Right atrium auricular region (tissue), 2 donors: ENCODE results near the gene POFUT1. TPM values are rescaled to one million over a fixed set of nuclear protein-coding genes. Genes with fewer than 3 reads are reported as not detected.

Experiments
- DNase-seq: peaks from one replicate; pipeline ENCODE4 v3.0.0-alpha.2; 2019; ENCODE audit warnings: low spot score
- H3K27ac ChIP-seq, 2 donors: fragments of 200-600 bp; sonication (generic); 1 replicate in 1 of 2; 2 replicates in 1 of 2; pipeline ENCODE4 v1.5.1; 2016 to 2019
- H3K27me3 ChIP-seq, 2 donors: fragments of 200-600 bp; sonication (generic); one replicate each; pipeline versions ENCODE4 v1.5.1 to v1.6.0; 2017 to 2019
- H3K36me3 ChIP-seq: fragments of 200-600 bp; sonication (generic); one replicate; pipeline ENCODE4 v1.5.1; 2016
- H3K4me1 ChIP-seq, 2 donors: fragments of 200-600 bp; sonication (generic); one replicate each; pipeline versions ENCODE4 v1.5.1 to v1.6.0; 2017 to 2019
- H3K4me3 ChIP-seq, 2 donors: fragments of 200-600 bp; sonication (generic); 1 replicate in 1 of 2; 2 replicates in 1 of 2; pipeline ENCODE4 v1.5.1; 2017 to 2019; ENCODE audit warnings: mild to moderate bottlenecking in 1 of 2, moderate library complexity in 1 of 2
- H3K9me3 ChIP-seq, 2 donors: fragments of 200-600 bp; sonication (generic); one replicate each; pipeline ENCODE4 v1.5.1; 2019
- total RNA-seq, 2 donors: library from RNA; depleted of rRNA; stranded (reverse); fragments of >200 nt; gene quantifications; one replicate each; pipeline ENCODE4 v1.1.0, GENCODE V29; 2016
- TF ChIP-seq, protein P1 (sequence below), 2 donors: fragments of 200-600 bp; sonication (generic); IDR thresholded peaks; one replicate each; pipeline ENCODE4 v1.5.1; 2019; ENCODE audit warnings: antibody characterized with exemption in 2 of 2

POFUT1 gene
- total RNA-seq, 2 donors from 2014 or later = 26.8 to 31.6 TPM

DNA sequence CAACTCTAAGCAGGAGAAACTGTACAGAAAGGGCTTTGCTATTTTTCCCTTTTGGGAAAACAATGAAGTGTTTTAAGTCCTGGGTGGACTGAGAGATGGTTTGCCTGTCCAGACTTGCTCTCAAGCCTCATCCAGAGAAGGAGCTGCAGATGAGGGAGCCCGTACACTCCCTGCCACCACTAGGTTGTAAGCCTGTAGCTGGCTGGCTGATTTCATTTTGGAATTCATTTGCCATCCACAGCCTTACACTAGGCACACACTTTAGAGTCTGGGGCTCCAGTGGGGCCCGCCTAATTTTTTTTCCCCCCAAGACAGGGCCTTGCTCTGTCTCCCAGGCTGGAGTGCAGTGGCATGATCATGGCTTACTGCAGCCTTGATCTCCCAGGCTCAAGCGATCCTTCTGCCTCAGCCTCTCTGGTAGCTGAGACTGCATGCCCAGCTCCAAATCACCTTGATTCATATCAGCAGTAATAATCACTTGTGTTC, 28.4 kb downstream of the POFUT1 start:
- no peaks in the 10 kb centered on the region for H3K27me3 ChIP-seq
- peaks cover 45% of the 10 kb centered on the region for H3K36me3 ChIP-seq
- H3K4me3 ChIP-seq = no peak overlapping the region
- H3K4me1 ChIP-seq = no peaks in the 10 kb centered on the region
- TF ChIP-seq, protein P1, sequence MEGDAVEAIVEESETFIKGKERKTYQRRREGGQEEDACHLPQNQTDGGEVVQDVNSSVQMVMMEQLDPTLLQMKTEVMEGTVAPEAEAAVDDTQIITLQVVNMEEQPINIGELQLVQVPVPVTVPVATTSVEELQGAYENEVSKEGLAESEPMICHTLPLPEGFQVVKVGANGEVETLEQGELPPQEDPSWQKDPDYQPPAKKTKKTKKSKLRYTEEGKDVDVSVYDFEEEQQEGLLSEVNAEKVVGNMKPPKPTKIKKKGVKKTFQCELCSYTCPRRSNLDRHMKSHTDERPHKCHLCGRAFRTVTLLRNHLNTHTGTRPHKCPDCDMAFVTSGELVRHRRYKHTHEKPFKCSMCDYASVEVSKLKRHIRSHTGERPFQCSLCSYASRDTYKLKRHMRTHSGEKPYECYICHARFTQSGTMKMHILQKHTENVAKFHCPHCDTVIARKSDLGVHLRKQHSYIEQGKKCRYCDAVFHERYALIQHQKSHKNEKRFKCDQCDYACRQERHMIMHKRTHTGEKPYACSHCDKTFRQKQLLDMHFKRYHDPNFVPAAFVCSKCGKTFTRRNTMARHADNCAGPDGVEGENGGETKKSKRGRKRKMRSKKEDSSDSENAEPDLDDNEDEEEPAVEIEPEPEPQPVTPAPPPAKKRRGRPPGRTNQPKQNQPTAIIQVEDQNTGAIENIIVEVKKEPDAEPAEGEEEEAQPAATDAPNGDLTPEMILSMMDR (IDR thresholded peaks at IDR 0.05) = no peak
- H3K27ac ChIP-seq = no peak overlapping the region
- no peak for DNase-seq
- no peaks in the 10 kb centered on the region for H3K9me3 ChIP-seq

DNA sequence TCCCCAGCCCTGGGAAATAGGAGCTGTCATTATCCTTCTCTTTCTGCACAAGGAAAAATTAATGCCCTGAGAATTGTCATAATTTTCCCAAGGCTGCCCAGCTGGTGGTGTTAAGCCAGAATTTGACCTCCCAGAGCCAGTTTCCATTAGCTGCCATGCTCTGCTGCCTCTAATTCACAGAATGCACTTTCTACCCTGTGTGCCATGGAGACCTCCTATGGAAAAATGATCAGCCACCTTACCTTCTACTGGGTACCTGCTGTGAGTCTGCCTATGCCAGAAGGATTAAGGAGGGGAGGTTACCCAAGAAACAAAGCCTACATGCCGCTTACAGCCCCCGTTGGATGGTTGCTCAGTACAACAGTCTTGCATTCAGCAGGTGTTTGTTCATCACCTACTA, 29.1 kb downstream of the POFUT1 start:
- H3K9me3 ChIP-seq = no peaks in the 10 kb centered on the region
- DNase-seq = no peak
- TF ChIP-seq, protein P1 (IDR thresholded peaks at IDR 0.05) = no peak
- H3K27me3 ChIP-seq = no peaks in the 10 kb centered on the region
- no peaks in the 10 kb centered on the region for H3K4me1 ChIP-seq
- H3K27ac ChIP-seq = no peak overlapping the region
- H3K36me3 ChIP-seq = peaks cover 38% of the 10 kb centered on the region
- no peak overlapping the region for H3K4me3 ChIP-seq

DNA sequence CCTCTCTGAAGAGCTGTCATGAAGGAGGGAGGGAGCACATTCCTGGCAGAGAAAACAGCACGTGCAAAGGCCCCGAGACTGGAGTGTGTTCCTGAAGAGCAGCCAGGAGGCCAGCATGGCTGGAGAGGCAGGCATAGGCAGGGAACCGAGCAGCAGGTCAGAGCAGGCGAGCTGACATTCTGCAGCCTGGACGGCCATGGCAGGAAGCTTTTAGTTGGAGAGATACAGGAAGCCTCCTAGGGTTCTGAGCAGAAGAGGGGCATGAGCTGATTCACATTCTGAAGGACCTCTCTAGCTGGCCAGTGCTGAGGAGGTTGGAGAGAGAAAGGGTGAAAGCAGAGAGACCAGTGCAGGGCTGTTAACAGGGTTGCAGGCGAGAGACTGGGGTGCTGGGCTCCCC, 29.7 kb downstream of the POFUT1 start:
- Histone ChIP-seq H3K4me1 (no peaks in the 10 kb centered on the region), H3K27ac (no peak overlapping the region), H3K27me3 (no peaks in the 10 kb centered on the region), H3K36me3 (peaks cover 32% of the 10 kb centered on the region), H3K4me3 (no peak overlapping the region), H3K9me3 (no peaks in the 10 kb centered on the region)
- TF ChIP-seq, protein P1 (IDR thresholded peaks at IDR 0.05) = no peak
- DNase-seq = no peak

DNA sequence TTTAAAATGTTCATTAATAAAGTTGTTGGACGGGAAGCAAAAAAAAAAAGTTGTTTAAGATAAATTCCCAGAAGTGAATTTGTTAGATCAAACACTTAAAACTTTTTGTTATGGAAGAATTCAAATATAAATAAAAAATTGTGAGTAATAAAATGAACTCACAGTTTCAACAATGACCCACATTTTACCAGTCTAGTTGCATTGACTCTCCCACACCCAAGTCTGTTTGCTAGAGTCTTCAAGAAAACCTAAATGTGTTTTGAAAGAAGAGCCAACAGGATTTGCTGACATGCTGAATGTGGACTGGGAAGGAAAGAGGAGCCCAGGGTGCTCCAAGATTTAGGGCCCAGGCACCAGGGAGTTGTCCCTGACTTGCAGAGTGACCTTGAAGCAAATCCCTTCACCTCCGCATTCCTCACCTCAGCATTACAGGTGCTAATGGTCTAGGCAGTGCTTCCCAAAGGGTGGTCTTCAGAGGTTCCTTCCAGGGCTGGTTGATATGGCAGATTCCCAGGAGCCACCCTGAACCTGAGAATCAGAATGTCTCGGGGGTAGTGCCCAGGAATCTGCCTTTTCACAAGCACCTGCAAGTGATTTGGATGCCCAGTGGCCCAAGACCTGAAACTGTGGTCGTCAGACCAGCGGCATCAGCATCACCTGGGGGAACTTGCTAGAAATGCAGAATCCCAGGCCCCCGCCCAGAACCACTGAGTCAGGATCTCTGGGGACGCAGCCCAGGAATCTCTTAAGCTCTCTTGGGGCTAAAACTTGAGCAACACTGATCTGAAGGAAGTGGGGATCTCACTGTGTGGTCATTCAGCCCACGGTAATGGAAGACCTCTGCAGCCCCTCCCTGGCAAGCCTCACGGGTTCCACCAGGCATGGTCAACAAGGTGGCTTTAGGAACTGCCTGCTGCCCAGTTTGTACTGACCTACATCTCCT, 31.1 kb downstream of the POFUT1 start:
- Histone ChIP-seq H3K36me3 (peaks cover 18% of the 10 kb centered on the region), H3K9me3 (no peaks in the 10 kb centered on the region), H3K27ac (no peak overlapping the region), H3K4me3 (no peak overlapping the region), H3K4me1 (no peaks in the 10 kb centered on the region), H3K27me3 (no peaks in the 10 kb centered on the region)
- no peak for DNase-seq
- TF ChIP-seq, protein P1 (IDR thresholded peaks at IDR 0.05) = no peak

DNA sequence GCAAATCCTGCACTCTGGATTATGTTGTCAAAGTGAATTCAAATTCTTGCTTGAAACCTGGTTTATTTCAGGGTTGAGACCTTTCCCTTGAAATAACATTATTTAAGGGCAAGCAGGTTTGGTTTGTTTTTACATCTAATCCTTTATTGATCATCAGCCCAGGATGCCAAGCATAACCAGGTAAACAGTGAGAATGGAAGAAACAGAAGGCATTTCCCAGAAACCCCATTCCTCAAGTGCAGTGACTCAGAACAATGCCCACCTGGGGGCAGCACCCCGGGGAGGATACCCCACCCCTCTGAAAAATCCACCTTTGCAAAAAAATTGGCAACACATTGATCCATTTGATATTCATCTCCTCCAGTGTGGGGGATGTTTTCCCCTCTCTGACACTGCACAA, 32.5 kb downstream of the POFUT1 start:
- no peaks in the 10 kb centered on the region for H3K4me1 ChIP-seq
- no peaks in the 10 kb centered on the region for H3K9me3 ChIP-seq
- TF ChIP-seq, protein P1 (IDR thresholded peaks at IDR 0.05) = no peak
- peaks cover 6% of the 10 kb centered on the region for H3K36me3 ChIP-seq
- H3K27me3 ChIP-seq = no peaks in the 10 kb centered on the region
- no peak for DNase-seq
- H3K4me3 ChIP-seq = no peak overlapping the region
- H3K27ac ChIP-seq = no peak overlapping the region
